ENCODE data around the gene PDZK1IP1.
"Not testable (repeated sequence)": the region's sequence is repeated elsewhere in the genome, so short reads cannot be mapped to it uniquely, and the experiment has no call there.

The PDZK1IP1 gene

DNA sequence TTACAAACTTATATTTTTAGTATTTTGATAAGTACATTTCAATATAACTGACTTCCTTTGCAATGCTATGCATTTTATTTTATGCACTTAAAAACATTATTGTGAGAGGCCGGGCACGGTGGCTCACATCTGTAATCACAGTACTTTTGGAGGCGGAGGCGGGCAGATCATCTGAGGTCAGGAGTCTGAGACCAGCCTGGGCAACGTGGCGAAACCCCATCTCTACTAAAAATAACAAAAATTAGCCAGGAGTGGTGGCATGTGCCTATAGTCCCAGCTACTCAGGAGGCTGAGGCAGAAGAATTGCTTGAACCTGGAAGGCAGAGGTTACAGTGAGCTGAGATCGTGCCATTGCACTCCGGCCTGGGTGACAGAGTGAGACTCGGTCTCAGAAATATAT lies 6.1 kb upstream of the PDZK1IP1 start:
- H3K27ac Mint-ChIP-seq; H3K9me3 Mint-ChIP-seq; H3K36me3 Mint-ChIP-seq (ENCODE audit: low read depth); DNase-seq (ENCODE audit: low spot score); H3K4me3 Mint-ChIP-seq; H3K4me1 Mint-ChIP-seq (ENCODE audit: low read depth): not testable (repeated sequence)
- peaks cover 25% of the 10 kb centered on the region for H3K27me3 Mint-ChIP-seq (ENCODE audit: low read depth)

DNA sequence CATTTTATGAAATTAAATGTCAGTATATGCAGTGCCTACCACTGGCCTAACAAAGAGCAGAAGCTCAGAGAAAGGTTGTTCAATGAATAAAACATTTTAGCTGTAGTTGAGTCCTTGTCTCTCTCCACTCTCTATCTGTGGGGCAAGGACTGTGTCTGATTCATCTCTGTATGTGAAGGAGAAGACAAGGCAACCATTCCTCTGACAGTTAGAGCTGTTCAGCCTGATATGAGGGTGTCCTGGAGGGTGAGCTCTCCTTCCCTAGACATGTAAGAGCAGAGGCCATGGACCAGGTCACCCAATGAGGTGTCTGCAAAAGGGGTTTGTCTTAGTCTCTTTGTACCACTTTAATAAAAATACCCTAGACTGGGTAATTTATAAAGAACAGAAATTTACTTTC lies 4.5 kb upstream of the PDZK1IP1 start:
- peaks cover 16% of the 10 kb centered on the region for H3K27me3 Mint-ChIP-seq (ENCODE audit: low read depth)
- H3K27ac Mint-ChIP-seq: no peak overlapping the region
- DNase-seq (ENCODE audit: low spot score): no peak
- no peak overlapping the region for H3K4me3 Mint-ChIP-seq
- peaks cover 1% of the 10 kb centered on the region for H3K4me1 Mint-ChIP-seq (ENCODE audit: low read depth)
- no peaks in the 10 kb centered on the region for H3K36me3 Mint-ChIP-seq (ENCODE audit: low read depth)
- no peaks in the 10 kb centered on the region for H3K9me3 Mint-ChIP-seq

DNA sequence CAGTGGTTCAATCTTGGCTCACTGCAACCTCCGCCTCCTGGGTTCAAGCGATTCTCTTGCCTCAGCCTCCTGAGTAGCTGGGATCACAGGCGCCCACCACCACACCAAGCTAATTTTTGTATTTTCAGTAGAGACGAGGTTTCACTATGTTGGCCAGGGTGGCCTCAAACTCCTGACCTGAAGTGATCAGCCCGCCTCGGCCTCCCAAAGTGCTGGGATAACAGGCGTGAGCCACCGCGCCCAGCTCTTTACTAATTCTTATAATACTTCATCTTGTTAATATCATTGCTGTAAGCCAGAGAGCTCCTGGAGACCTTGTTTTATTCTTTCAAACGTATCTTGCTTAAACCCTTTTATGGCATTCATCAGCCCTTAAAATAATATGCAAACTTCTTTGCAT lies 3.7 kb upstream of the PDZK1IP1 start:
- not testable (repeated sequence) for H3K4me3 Mint-ChIP-seq; H3K27me3 Mint-ChIP-seq (ENCODE audit: low read depth); H3K27ac Mint-ChIP-seq

DNA sequence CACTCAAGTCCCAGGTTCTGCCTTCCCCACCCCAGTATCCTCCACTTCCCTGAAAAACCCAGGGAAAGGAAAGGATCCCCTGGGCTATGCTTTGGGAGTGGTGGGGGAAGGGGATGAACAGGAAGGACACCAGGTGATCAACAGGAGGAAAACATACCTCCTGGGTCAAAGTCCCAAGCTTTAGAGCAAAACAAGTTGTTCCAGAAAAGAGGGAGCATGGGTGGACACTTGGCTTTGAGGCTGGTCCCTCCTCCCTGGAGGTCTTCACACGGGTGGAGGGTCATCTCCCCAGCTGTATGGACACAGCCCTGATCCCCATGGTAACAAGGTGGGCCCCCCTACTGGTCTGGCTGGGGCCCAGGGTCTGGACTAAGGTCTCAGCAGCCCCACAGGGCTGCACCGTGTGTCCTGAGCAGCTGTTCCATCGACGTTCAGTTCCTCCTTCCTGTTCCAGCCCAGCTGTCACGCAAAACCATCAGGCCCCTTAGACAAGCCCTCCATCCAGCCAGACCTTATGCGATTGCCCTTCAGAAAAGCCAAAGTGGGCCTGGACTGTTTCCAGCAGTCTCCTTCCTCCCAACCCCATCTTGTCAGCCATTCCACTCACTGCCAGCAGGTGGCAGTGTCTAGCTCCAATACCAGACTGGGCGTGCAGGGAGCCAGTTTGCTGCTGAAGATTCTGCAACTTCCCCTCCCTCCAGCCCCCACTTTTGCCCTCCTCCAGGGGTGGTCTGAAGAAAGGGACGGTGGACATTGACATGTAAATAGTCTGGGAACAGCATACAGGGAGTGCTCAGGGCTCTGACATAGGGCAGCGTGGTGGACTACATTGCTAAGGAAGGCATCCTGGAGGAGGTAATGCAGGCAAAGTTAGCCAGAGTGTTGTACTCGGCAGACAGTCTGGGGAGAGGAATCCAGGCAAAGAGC lies 2.9 kb upstream of the PDZK1IP1 start:
- H3K4me3 Mint-ChIP-seq: no peak overlapping the region
- H3K4me1 Mint-ChIP-seq (ENCODE audit: low read depth): peaks cover 1% of the 10 kb centered on the region
- H3K27ac Mint-ChIP-seq: no peak overlapping the region
- H3K9me3 Mint-ChIP-seq: no peaks in the 10 kb centered on the region
- H3K36me3 Mint-ChIP-seq (ENCODE audit: low read depth): no peaks in the 10 kb centered on the region
- H3K27me3 Mint-ChIP-seq (ENCODE audit: low read depth): peaks cover 5% of the 10 kb centered on the region
- peak; percentile 58 for DNase-seq (ENCODE audit: low spot score)

More for the DNA sequence above, 3.7 kb upstream of the PDZK1IP1 start:
- not testable (repeated sequence) for DNase-seq (ENCODE audit: low spot score); H3K9me3 Mint-ChIP-seq; H3K4me1 Mint-ChIP-seq (ENCODE audit: low read depth); H3K36me3 Mint-ChIP-seq (ENCODE audit: low read depth)

DNA sequence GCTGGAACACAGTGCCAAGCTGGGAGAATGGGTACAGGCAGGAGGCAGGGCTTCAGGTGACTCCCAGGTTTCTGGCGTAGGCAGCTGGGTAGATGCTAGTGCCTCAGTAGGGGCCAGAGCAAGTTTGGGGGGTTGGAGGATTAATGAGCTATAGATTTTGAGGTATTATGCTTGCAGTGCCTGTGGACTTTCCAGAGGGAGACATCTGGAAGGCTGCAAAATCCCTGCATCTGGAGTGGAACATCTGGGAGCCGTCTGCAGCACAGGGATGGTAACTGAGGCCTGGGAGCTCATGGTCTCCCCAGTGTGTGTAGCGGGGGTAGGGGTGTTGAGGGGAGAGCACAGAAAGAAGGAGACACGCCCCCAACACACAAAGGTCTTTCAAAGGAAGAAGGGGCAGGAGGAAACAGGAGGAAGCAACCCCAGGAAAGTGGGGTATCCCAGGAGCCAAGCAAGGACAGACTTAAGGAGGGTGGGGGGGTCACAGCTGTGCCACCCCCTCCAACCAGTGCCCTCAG lies 2.2 kb upstream of the PDZK1IP1 start:
- DNase-seq (ENCODE audit: low spot score): no peak
- no peaks in the 10 kb centered on the region for H3K36me3 Mint-ChIP-seq (ENCODE audit: low read depth)
- H3K27ac Mint-ChIP-seq: no peak overlapping the region
- H3K4me1 Mint-ChIP-seq (ENCODE audit: low read depth): peaks cover 1% of the 10 kb centered on the region
- peaks cover 5% of the 10 kb centered on the region for H3K27me3 Mint-ChIP-seq (ENCODE audit: low read depth)
- no peak overlapping the region for H3K4me3 Mint-ChIP-seq
- H3K9me3 Mint-ChIP-seq: no peaks in the 10 kb centered on the region

DNA sequence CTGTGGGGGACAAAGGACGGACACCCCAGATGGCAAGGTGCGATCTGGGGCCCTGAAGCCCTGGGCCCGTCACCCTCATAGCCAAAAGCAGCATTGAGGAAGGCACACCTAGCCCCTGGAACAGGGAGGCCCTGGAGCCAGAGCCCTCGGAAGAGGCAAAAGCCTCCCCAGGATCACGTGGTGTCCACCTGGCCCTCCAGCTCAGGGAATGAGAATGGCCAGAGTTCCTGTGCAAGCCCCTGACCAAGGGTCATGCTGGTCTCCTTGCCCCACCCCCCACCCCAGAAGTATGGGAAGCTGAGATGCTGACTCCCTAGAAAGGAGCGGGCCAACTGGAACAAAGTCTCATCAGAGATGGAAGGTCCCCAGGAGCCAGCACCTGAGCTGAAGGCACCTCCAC lies 1.0 kb upstream of the PDZK1IP1 start:
- Mint-ChIP-seq H3K4me3 (no peak overlapping the region), H3K36me3 (ENCODE audit: low read depth) (no peaks in the 10 kb centered on the region), H3K4me1 (ENCODE audit: low read depth) (peaks cover 1% of the 10 kb centered on the region), H3K9me3 (no peaks in the 10 kb centered on the region), H3K27me3 (ENCODE audit: low read depth) (peaks cover 5% of the 10 kb centered on the region), H3K27ac (no peak overlapping the region)
- no peak for DNase-seq (ENCODE audit: low spot score)

DNA sequence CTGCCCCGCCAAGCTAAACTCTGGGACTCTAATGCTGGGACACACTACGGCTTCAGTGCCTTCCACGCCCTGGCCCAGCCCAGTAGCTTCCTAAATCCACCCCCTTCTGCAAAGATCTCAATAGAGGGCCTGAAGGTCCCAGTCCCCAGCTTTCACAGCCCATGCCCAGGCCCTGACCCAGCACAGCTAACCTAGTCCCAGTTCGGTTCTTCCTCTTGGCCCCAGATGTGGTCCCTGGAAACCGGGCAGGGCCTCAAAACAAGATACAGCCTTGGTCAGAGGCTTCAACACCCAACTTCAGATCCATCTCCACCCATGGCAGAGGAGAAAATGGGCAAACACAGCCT lies 646 bp upstream of the PDZK1IP1 start:
- DNase-seq (ENCODE audit: low spot score): no peak
- H3K36me3 Mint-ChIP-seq (ENCODE audit: low read depth): no peaks in the 10 kb centered on the region
- H3K9me3 Mint-ChIP-seq: no peaks in the 10 kb centered on the region
- H3K4me3 Mint-ChIP-seq: no peak overlapping the region
- peaks cover 5% of the 10 kb centered on the region for H3K27me3 Mint-ChIP-seq (ENCODE audit: low read depth)
- H3K27ac Mint-ChIP-seq: no peak overlapping the region
- peaks cover 1% of the 10 kb centered on the region for H3K4me1 Mint-ChIP-seq (ENCODE audit: low read depth)

DNA sequence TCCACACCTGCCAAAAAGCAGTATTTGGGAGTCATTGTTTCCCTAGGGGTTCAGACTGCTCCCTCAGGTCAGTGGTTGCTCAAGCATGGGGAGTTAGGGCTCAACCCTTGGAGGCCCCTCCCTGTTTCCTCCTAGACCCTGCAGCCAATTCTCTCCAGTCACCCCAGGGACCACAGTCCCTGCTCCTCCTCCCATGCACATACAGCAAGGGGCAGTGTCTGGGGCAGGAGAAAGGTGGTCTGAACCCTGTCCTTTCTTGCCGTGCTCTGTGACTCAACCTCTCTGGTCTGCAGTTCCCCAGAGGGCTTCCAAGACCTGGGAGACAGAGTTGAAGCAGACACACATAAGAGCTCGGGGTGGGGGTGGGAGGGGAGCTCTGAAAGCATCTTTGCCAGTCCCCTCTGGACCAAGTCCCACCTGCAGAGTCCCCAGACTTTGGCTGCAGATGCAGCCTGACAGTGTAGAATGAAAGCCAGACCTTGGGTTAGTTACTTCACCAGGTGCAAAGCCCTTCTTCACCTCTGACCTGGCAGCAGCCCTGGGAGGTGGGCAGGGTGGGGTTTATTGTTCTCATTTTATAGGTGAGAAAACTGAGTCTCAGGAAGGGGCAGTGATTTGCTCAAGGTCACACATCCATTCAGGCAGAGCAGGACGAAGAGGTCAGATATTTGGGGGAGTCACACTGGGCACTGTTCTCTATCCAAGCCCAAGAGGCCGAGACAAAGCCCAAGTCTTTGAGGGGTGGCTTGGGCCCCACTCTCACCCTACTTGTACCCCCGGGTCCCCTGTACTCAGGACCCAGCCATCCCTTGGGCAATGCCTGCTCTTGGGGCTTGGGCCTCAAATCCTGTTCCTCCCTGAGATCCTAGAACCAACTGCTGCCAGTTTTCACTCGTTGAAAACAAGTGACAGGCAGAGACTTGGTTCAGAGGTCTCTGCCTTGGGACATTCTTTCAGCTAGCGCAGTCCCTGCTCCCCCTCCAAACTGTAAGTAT lies 748 bp downstream of the PDZK1IP1 start:
- Mint-ChIP-seq H3K36me3 (ENCODE audit: low read depth) (no peaks in the 10 kb centered on the region), H3K9me3 (no peaks in the 10 kb centered on the region), H3K27ac (no peak overlapping the region), H3K4me1 (ENCODE audit: low read depth) (peaks cover 1% of the 10 kb centered on the region), H3K27me3 (ENCODE audit: low read depth) (peaks cover 3% of the 10 kb centered on the region), H3K4me3 (no peak overlapping the region)
- no peak for DNase-seq (ENCODE audit: low spot score)

DNA sequence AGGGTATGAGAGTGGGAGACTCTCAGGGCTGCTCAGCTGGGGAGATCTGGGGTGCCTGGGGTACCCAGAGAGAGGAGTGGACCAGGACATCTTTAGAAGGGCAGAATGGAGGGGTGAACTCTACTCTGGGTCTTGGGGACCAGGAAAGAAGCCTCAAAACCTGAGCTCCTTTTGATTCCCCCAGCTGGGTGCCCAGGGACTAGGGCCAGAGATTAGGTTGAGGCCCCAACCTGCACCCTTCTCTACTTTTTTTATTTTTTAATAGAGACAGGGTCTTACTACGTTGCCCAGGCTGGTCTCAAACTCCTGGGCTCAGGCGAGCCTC lies 1.9 kb downstream of the PDZK1IP1 start:
- no peak overlapping the region for H3K27ac Mint-ChIP-seq
- no peaks in the 10 kb centered on the region for H3K9me3 Mint-ChIP-seq
- H3K4me3 Mint-ChIP-seq: no peak overlapping the region
- no peaks in the 10 kb centered on the region for H3K27me3 Mint-ChIP-seq (ENCODE audit: low read depth)
- no peaks in the 10 kb centered on the region for H3K4me1 Mint-ChIP-seq (ENCODE audit: low read depth)
- no peak for DNase-seq (ENCODE audit: low spot score)
- H3K36me3 Mint-ChIP-seq (ENCODE audit: low read depth): no peaks in the 10 kb centered on the region

DNA sequence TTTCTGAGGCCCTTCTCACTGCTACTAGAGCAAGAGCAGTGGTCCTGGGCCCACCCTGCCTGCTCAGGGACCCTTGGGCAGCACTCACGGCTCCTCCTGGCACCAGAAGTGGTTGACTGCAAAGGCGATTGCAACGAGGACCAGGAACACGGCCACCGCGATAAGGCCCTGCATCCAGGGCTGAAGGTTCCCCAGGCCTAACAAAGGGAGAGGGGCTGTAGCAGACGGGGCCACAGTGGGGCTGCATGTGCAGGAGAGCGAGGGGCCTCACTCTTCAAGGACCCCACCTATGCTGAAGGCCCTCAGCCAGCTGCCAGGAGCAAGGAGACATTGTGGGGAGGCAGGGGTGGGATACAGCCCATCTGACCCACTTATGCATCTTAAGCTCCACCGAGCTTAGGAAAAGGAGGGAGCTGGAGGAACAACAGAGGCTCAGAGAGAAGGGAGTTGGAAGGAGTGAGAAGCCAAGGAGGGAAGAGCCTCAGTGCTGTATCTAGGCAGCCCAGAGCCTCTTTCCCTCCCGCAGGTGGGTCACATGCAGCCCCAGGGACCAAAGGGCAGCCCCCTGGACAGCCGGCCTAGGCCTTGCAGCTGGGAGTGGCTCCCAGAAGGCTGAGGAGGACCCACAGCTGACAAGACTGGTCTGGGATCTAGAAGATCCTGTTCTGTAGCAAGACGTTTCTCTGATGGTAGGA lies 2.5 kb downstream of the PDZK1IP1 start:
- no peak for DNase-seq (ENCODE audit: low spot score)
- Mint-ChIP-seq H3K9me3 (no peaks in the 10 kb centered on the region), H3K27ac (no peak overlapping the region), H3K36me3 (ENCODE audit: low read depth) (no peaks in the 10 kb centered on the region), H3K27me3 (ENCODE audit: low read depth) (no peaks in the 10 kb centered on the region), H3K4me3 (no peak overlapping the region), H3K4me1 (ENCODE audit: low read depth) (no peaks in the 10 kb centered on the region)

DNA sequence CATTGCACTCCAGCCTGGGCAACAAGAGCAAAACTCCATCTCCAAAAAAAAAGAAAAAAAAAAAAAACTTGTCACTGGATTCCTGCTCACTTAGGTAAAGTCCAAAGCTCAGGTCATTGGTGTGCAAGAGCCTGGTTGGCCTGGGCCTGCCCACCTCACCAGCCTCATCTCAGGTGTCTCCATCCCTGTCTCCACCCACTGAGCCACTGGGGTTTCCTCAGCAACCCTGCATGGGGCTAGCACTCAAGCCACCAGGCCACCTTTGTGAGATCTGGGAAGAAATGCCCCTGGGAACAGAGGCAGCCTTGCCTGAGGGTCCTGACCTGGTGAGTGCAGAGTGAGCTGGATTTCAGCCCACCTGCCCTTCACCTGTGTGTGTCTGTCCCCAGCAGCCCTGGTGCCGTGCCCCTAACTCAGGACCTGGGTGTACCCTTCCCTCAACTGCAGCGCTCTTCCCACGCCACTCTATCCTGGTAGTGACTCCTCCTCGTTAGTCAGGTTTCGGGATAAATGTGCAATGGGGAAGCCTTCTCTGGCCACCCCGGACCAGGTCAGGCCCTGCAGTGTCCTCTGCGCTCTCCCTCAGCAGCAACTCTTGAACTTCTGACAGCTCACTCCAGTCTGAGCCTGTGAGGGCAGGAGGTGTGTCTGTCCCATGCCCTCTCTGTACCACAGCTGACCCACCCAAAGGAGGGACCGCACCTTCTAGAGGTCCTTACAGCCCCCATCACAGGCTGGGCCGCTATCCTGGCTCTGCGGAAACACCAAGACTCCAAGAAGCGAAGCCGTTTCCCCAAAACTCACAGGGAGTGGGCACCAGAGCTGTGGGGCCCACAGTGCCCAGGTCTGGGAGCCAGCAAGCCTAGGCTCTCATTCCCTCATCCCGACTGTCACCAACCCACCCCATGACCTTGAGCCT lies 3.3 kb downstream of the PDZK1IP1 start:
- Mint-ChIP-seq H3K36me3 (ENCODE audit: low read depth) (no peaks in the 10 kb centered on the region), H3K27me3 (ENCODE audit: low read depth) (no peaks in the 10 kb centered on the region), H3K9me3 (no peaks in the 10 kb centered on the region), H3K4me3 (no peak overlapping the region), H3K4me1 (ENCODE audit: low read depth) (no peaks in the 10 kb centered on the region), H3K27ac (no peak overlapping the region)
- no peak for DNase-seq (ENCODE audit: low spot score)

DNA sequence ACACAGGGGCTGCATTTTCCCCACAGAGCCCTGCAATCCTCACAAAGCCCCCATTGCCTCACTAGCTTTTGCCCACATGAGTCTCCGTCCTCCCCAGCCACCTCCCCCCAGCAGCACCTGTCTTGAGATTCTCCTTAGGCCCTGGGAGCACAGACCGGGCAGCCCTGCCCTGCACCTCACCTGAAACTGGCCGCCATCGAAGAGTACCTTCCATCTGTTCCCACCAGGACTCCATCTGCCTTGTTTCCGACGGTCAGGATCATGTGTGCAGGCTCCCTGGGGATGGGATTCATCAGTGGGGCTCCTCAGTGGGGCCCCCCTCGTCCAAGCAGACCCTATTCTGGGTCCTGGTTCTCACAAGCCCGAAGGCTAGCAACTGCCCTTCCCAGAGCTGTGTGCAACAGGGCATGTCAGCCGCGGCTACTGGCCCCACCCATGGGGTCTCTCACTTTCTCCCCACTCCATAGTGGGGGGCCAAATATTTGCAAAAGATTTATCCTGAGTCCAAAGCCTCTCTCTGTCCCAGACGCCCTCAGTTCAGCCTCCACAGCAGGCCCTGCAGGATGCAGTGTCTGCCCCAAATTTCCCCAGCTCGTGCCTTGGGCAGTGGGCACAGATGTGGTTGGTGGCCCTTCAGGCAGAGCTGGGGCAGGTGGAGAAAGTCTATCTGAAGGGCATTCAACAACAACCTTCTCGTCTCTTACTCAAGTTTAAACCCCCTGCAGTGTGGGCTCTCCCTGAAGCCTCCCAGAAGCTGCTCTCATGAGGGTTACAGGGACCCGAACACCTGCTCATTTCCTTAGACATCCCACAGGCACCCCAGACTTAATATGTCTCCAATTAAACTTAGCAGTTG lies 4.8 kb downstream of the PDZK1IP1 start:
- H3K9me3 Mint-ChIP-seq: no peaks in the 10 kb centered on the region
- no peaks in the 10 kb centered on the region for H3K4me1 Mint-ChIP-seq (ENCODE audit: low read depth)
- H3K36me3 Mint-ChIP-seq (ENCODE audit: low read depth): no peaks in the 10 kb centered on the region
- H3K27me3 Mint-ChIP-seq (ENCODE audit: low read depth): peaks cover 7% of the 10 kb centered on the region
- H3K27ac Mint-ChIP-seq: no peak overlapping the region
- DNase-seq (ENCODE audit: low spot score): no peak
- H3K4me3 Mint-ChIP-seq: no peak overlapping the region
